NCI-H460 (cell line): Measurements from ENCODE around the gene MAPRE3. TPM values are rescaled to one million over a fixed set of nuclear protein-coding genes. Genes with fewer than 3 reads are reported as not detected.

Experiments used
- DNase-seq: peaks from one replicate; pipeline ENCODE4 v3.0.0-alpha.2; 2016; ENCODE audit warnings: low read depth; ENCODE audit errors: extremely low read depth
- total RNA-seq: library from RNA; depleted of rRNA; stranded (reverse); fragments of >200 nt; shearing (Covaris generic); gene quantifications from 2 replicates; pipeline ENCODE4 v1.2.3, GENCODE V29; 2014

The MAPRE3 gene
- total RNA-seq, 1 experiment from 2014 or later, result 4.0 TPM

- no peak for DNase-seq
These were observed 39.7 kb downstream of the MAPRE3 start for GRCh38 chr2:27010139-27010538.

DNA sequence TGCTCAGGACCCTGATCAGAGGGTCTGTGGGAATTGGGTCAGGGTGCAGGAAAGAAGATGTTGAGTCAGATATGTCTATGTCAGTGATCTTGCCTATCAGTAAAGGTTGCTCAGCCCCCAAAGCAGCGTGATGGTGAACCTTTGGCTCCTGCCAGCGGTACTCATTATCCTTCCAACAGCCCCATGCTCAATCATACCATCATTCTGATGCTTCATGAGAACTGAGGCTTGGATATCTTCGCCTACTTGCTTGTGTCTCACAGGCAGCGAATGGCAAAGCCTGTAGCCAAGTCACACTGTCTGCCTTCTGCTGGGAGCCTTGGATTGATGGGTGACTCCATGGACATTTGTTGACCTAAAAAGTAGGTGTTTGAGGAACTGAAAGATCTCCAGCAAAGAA lies 43.3 kb downstream of the MAPRE3 start:
- no peak for DNase-seq

DNA sequence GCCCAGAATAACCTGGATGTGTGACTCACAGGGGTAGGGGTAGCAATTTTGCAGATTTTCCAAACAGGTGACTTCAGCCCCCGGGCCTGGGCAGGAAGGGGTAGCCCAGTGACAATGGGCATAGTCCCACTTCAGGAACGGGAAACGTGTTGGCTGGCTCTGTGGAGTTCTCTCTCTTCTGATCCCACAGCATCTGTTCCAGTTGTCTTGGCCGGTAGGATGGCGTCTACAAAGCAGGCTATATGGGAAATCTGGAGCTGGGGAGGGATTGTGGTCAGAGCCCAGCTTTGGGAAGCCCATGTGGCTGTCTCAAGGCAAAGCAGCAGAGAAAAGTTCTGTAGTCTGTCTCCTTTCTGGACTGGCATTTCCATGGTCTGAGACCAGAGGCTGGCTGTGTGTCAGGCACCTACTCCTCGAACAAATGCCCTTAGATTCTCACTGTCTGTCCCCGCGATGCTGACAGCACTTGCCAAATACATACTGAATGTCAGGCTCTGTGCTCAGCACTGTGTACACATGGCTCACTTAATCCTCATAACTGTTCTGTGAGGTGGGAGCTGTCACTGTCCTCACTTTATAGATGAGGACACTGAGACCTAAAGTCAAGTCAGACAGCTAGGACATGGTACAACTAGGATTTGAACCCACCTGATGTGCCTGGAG lies 44.5 kb downstream of the MAPRE3 start:
- DNase-seq, result no peak

DNA sequence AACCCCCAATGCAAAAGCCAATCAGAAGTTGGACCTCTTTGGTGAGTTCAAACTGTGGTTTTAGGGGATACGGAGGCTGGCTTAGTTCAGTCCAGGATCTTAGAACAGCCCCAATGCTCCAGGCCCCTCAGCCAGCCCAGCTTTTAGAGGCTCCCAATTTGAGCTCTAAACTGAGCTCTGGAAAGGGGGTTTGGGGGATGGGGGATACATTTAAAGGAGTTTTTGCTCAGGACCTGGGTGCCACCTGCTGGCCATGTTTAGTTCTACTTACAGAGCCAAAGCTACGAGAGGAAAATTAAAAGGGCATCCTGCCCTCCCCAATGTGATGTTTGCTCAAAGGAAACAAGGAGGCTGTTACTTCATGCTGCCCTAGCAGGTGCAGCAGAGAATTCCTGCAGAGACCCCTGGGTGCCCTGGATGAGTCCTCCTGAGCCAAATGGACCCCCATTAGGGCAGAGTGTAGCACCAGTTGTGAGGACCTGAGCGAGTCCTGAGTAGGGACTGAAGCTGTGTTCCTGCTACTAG lies 46.4 kb downstream of the MAPRE3 start:
- DNase-seq, result peak; percentile 78

DNA sequence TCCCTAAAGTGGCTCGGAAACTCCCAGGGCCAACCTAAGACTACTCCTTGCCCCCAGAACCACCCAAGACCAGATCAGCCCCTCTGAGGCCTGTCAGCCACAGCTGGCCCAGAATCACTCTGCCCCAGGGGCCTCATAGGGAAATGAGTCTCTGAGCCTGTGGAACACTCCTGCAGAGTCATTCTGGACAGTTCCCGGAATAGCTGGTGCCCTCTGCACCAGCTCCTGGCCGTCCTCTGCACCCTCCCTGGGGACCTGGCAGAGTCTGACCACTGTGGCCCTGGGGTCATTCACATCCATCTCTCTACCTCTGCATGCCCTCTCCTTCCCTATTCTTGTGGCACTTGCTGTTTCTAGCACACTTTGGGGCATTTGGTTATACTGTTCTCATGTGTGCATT lies 47.7 kb downstream of the MAPRE3 start:
- no peak for DNase-seq

DNA sequence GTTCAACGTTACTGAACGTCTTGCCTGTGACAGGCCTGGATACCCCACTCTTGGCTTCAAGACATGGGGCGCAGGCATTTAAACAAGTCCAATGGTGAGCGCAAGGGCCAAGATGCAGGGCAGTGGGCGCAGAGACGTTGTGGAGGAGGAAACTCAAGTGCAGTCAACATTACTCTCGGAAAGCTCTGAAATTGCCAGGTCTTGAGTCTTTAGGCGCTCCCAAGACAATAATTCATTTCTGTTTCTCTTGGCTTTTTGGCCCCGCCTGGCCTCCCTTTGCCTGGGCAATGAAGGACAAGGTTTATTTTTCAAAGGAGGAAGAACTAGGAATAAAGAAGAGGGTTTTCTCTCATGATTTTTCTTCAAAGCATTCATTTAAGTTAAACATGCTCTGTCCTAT lies 49.0 kb downstream of the MAPRE3 start:
- no peak for DNase-seq

DNA sequence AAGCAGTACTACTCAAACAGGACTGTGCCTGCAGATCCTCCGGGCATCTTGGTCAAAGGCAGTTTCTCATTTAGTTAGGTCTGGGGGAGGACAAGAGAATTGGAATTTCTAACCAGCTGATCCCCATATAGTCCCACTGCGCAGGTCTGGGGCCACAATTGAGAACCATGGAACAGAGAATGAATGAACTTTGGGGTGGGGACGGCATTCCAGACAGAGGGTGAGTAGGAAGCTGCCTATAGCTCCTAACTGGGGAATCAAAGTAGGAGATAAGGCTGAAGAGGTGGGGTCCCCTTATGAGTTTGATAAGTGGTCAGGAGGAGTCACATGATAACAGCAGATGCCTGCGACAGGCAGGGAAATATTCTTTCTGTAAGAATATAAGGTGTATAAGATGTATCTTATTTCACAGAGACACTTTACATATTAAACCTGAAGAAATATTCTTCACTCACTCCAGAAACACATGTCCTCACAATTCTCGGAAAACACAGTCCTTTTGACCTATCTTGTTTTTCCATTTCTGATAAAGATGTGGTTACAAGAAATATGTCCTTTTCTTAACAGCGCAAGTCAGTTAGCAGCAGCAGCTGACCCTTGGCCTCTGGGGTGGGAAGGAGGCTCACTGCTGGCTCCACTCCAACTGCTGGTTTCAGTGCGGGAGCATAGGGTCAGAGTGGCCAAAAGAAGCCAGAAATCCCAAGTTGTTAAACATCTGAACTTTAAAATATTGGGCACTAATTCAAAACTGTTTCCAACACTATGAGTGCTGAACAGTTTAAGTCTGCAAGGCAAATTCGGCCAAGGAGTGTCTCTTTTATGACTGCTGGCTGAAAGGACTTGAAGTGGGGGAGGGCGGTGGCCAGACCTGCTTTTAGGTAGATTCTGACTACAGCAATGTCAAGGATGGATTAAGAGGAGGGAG lies 49.8 kb downstream of the MAPRE3 start:
- no peak for DNase-seq

GRCh38 chr2:27021253-27022049 lies 51.0 kb downstream of the MAPRE3 start:
- DNase-seq, result no peak

DNA sequence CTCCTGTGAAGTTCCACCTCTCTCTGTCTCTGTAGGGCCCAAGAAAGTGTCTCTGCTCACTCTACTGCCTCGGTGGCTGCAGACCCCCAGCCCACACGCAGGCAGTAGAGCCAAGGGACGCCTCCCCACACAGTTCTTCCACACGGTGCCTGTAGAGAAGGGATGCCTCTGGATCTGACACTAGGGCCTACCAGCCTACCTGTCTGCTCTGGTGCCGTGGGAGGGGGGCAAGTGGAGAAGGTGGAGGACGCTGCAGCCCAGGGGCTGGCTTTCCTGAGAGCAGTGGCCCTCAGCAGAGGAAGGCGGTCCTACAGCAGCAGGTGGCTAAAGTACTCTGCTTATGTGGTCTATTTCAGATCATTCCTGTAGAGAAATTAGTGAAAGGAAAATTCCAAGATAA lies 53.3 kb downstream of the MAPRE3 start:
- no peak for DNase-seq

- DNase-seq, result no peak
These were observed 53.8 kb downstream of the MAPRE3 start for GRCh38 chr2:27024188-27024587.

GRCh38 chr2:27024812-27025211 lies 54.4 kb downstream of the MAPRE3 start:
- no peak for DNase-seq

- DNase-seq, result no peak
These were observed 54.9 kb downstream of the MAPRE3 start for GRCh38 chr2:27025281-27025800.

- DNase-seq, result no peak
These were observed 55.7 kb downstream of the MAPRE3 start for GRCh38 chr2:27025861-27026851.

GRCh38 chr2:27027211-27027651 lies 56.8 kb downstream of the MAPRE3 start:
- DNase-seq, result no peak

GRCh38 chr2:27029051-27029450 lies 58.6 kb downstream of the MAPRE3 start:
- DNase-seq, result no peak

- DNase-seq, result peak; percentile 81
These were observed 62.2 kb downstream of the MAPRE3 start, which contains the start of gene TMEM214 for GRCh38 chr2:27032495-27033252. Gene TMEM214 (plus strand): TSS chr2:27032965. CDS start chr2:27033016, 51 bp downstream.

- no peak for DNase-seq
These were observed 62.9 kb downstream of the MAPRE3 start for GRCh38 chr2:27033253-27033852.

GRCh38 chr2:27038012-27038411 lies 67.6 kb downstream of the MAPRE3 start:
- DNase-seq, result no peak
